SK-N-SH (cell line): ENCODE data around the gene GPR75. TPM values are rescaled to one million over a fixed set of nuclear protein-coding genes. Genes with fewer than 3 reads are reported as not detected.

ENCODE experiments used
- CTCF ChIA-PET: fragments of 300-600, 350-600 bp; formaldehyde crosslinking; extraction: SDS; loops from one replicate; lab custom pipeline; 2021; lab: Yijun Ruan, JAX
- POLR2A ChIA-PET: fragments of 350-600 bp; sonication (Branson Sonifier 250); formaldehyde crosslinking; extraction: SDS; loops from one replicate; lab custom pipeline; 2020; ENCODE audit warnings: antibody characterized with exemption, inconsistent platforms; lab: Yijun Ruan, JAX
- DNase-seq: peaks from one replicate; pipeline ENCODE4 v3.0.0; 2012
- H2AFZ ChIP-seq: fragments of 200-600 bp; sonication (generic); 2 replicates; pipeline ENCODE4 v1.8.1; 2016; ENCODE audit warnings: antibody characterized with exemption, mild to moderate bottlenecking, low read depth
- H3F3A ChIP-seq: fragments of 200-600 bp; sonication (generic); replicated peaks from 2 replicates; pipeline ENCODE3; 2016; ENCODE audit warnings: antibody characterized with exemption, mild to moderate bottlenecking; ENCODE audit not compliant: insufficient read depth
- H3K27ac ChIP-seq, 2 experiments: fragments of 200-500 bp in 1 of 2; fragments of 200-600 bp in 1 of 2; sonication (Bioruptor generic) in 1 of 2; sonication (generic), shearing (Covaris generic) in 1 of 2; 2 replicates each; pipeline versions ENCODE4 v1.5.1 to v1.6.1; 2014 to 2016; ENCODE audit warnings: low read depth in 2 of 2, inconsistent platforms in 1 of 2, low read length in 1 of 2, mild to moderate bottlenecking in 1 of 2, mixed read lengths in 1 of 2
- H3K27me3 ChIP-seq: fragments of 200-600 bp; sonication (generic), shearing (Covaris generic); 2 replicates; pipeline ENCODE4 v1.6.1; 2016; ENCODE audit warnings: mixed run types; ENCODE audit not compliant: insufficient read depth
- H3K36me3 ChIP-seq, 2 experiments: fragments of 200-500 bp in 1 of 2; fragments of 200-600 bp in 1 of 2; sonication (Bioruptor generic) in 1 of 2; sonication (generic) in 1 of 2; replicated peaks in 1 of 2; 2 replicates each; pipeline versions ENCODE3 to v1.5.1; 2014 to 2016; ENCODE audit warnings: low read length in 1 of 2, mild to moderate bottlenecking in 1 of 2; ENCODE audit not compliant: insufficient read depth in 2 of 2, control insufficient read depth in 1 of 2
- H3K4me1 ChIP-seq, 2 experiments: fragments of 200-500 bp in 1 of 2; fragments of 200-600 bp in 1 of 2; sonication (Bioruptor generic) in 1 of 2; sonication (generic), shearing (Covaris generic) in 1 of 2; 2 replicates each; pipeline versions ENCODE4 v1.5.1 to v1.6.1; 2014 to 2016; ENCODE audit warnings: low read depth in 1 of 2, low read length in 1 of 2, mixed run types in 1 of 2; ENCODE audit not compliant: insufficient read depth in 2 of 2, control insufficient read depth in 1 of 2
- H3K4me2 ChIP-seq: fragments of 200-600 bp; sonication (generic), shearing (Covaris generic); 2 replicates; pipeline ENCODE4 v1.6.1; 2017; ENCODE audit warnings: mixed run types
- H3K4me3 ChIP-seq, 2 experiments: fragments of 200-500 bp in 1 of 2; fragments of 200-600 bp in 1 of 2; sonication (Bioruptor generic) in 1 of 2; sonication (generic), shearing (Covaris generic) in 1 of 2; 2 replicates each; pipeline versions ENCODE4 v1.5.1 to v1.8.1; 2014 to 2016; ENCODE audit warnings: low read depth in 2 of 2, inconsistent platforms in 1 of 2, low read length in 1 of 2, mild to moderate bottlenecking in 1 of 2, mixed read lengths in 1 of 2, moderate library complexity in 1 of 2
- H3K79me2 ChIP-seq: fragments of 200-600 bp; sonication (generic); 2 replicates; pipeline ENCODE4 v1.8.1; 2017; ENCODE audit warnings: mild to moderate bottlenecking; ENCODE audit not compliant: insufficient read depth
- H3K9ac ChIP-seq: fragments of 200-600 bp; sonication (generic); 2 replicates; pipeline ENCODE4 v1.6.1; 2017; ENCODE audit warnings: mixed run types
- H3K9me2 ChIP-seq: fragments of 200-600 bp; sonication (generic); 2 replicates; pipeline ENCODE4 v1.6.1; 2017; ENCODE audit warnings: mixed run types
- H3K9me3 ChIP-seq: fragments of 200-600 bp; sonication (generic); 2 replicates; pipeline ENCODE4 v1.6.1; 2017; ENCODE audit warnings: mixed run types, mild to moderate bottlenecking, moderate library complexity
- H4K20me1 ChIP-seq: fragments of 200-600 bp; sonication (generic); 2 replicates; pipeline ENCODE4 v1.6.1; 2017; ENCODE audit warnings: mild to moderate bottlenecking, mixed run types; ENCODE audit not compliant: insufficient read depth
- ELF1 ChIP-seq: IDR thresholded peaks from 2 replicates; pipeline ENCODE4 v1.4.0; 2012
- EP300 ChIP-seq, 2 experiments: IDR thresholded peaks; 2 replicates each; pipeline versions ENCODE4 v1.4.0 to v1.6.1; 2012; ENCODE audit warnings: borderline replicate concordance in 1 of 2, low read depth in 1 of 2, low read length in 1 of 2
- FOSL2 ChIP-seq: IDR thresholded peaks from 2 replicates; pipeline ENCODE4 v1.4.0; 2012; ENCODE audit warnings: low read depth, mild to moderate bottlenecking, moderate library complexity, borderline replicate concordance
- FOXJ3 ChIP-seq: sonication (generic); formaldehyde crosslinking; IDR thresholded peaks from 2 replicates; pipeline ENCODE4 v1.5.1; 2020; ENCODE audit warnings: mild to moderate bottlenecking, missing genetic modification reagents
- FOXM1 ChIP-seq: IDR thresholded peaks from 2 replicates; pipeline ENCODE4 v1.4.0; 2012; ENCODE audit warnings: low read depth, mild to moderate bottlenecking
- GABPA ChIP-seq: IDR thresholded peaks from 2 replicates; pipeline ENCODE4 v1.4.0; 2012; ENCODE audit warnings: low read depth, mild to moderate bottlenecking
- IRF3 ChIP-seq: fragments of 150-350 bp; IDR thresholded peaks from 2 replicates; pipeline ENCODE4 v1.6.1; 2016; ENCODE audit warnings: mild to moderate bottlenecking, low read depth, low read length
- JUND ChIP-seq: IDR thresholded peaks from 2 replicates; pipeline ENCODE4 v1.4.0; 2012
- MAX ChIP-seq: IDR thresholded peaks from 2 replicates; pipeline ENCODE4 v1.4.0; 2012; ENCODE audit warnings: low read depth
- MXI1 ChIP-seq: IDR thresholded peaks from 2 replicates; pipeline ENCODE4 v1.6.1; 2012; ENCODE audit warnings: mild to moderate bottlenecking, low read depth, low read length, improper control_type of control experiment
- PBX3 ChIP-seq: IDR thresholded peaks from 2 replicates; pipeline ENCODE4; 2012
- RXRA ChIP-seq: IDR thresholded peaks from 2 replicates; pipeline ENCODE4 v1.4.0; 2012; ENCODE audit warnings: low read depth, mild to moderate bottlenecking, borderline replicate concordance
- TAF1 ChIP-seq: IDR thresholded peaks from 2 replicates; pipeline ENCODE4 v1.6.1; 2012; ENCODE audit warnings: low read depth, mild to moderate bottlenecking, low read length, moderate library complexity, borderline replicate concordance
- TCF12 ChIP-seq: IDR thresholded peaks from 2 replicates; pipeline ENCODE4 v1.4.0; 2012
- TEAD4 ChIP-seq: IDR thresholded peaks from 2 replicates; pipeline ENCODE4 v1.4.0; 2012; ENCODE audit warnings: mild to moderate bottlenecking, borderline replicate concordance; ENCODE audit not compliant: insufficient read depth
- WGBS: methylation state at CpG from one replicate; pipeline ENCODE4 v1.1.6; 2017; ENCODE audit warnings: low lambda C conversion rate; 5-methylcytosine and 5-hydroxymethylcytosine counted together
- polyA plus RNA-seq, 3 experiments: library from polyadenylated mRNA; depleted of rRNA; stranded (reverse); fragments of >200 nt; gene quantifications; 2 replicates each; pipeline ENCODE4 v1.2.3, GENCODE V29; 2012

The GPR75 gene
- polyA plus RNA-seq, 1 of the 3 experiments (the other 2 are of a cell fraction), result 1.8 TPM

- peaks cover 12% of the 10 kb centered on the region for H3F3A ChIP-seq
- CTCF ChIA-PET, result interaction anchor here (0.7 kb wide), 1 partner anchor 232 kb away, joined by 3 read pairs; no protein-coding TSS in a partner anchor
- no peaks in the 10 kb centered on the region for H3K9me3 ChIP-seq
- TF ChIP-seq FOXM1, result no peak
- TF ChIP-seq PBX3, result no peak
- TF ChIP-seq FOSL2, result peak; percentile 81
- no peak for TF ChIP-seq TEAD4
- TF ChIP-seq TAF1, result no peak
- peak; percentile 16; the same call in 1 of the 2 replicates for TF ChIP-seq TCF12
- TF ChIP-seq JUND, result peak; percentile 24; the same call in 1 of the 2 replicates
- no peaks in the 10 kb centered on the region for H3K27me3 ChIP-seq
- POLR2A ChIA-PET, result no interaction called here
- H3K36me3 ChIP-seq, result peaks cover 43 to 63% of the 10 kb centered on the region in 2 experiments
- no peak overlapping the region for H3K4me3 ChIP-seq
- WGBS, result 52% methylated on average over 3 of the region's 3 CpGs
- no peak overlapping the region for H3K4me2 ChIP-seq
- DNase-seq, result no peak
- H3K4me1 ChIP-seq, result peaks cover 0 to 13% of the 10 kb centered on the region in 2 experiments; a peak in 3 of 4 replicates
- H3K9ac ChIP-seq, result no peak overlapping the region
- no peaks in the 10 kb centered on the region for H3K79me2 ChIP-seq
- H3K27ac ChIP-seq, result peak overlapping the region; percentile 28 to 38; a peak in 2 of 4 replicates
- H3K9me2 ChIP-seq, result no peaks in the 10 kb centered on the region
- H4K20me1 ChIP-seq, result no peaks in the 10 kb centered on the region
- no peak overlapping the region for H2AFZ ChIP-seq
Measured at GRCh38 chr2:53880756-53881155, 21.0 kb upstream of the GPR75 start.

GRCh38 chr2:53877556-53877955 is 17.8 kb upstream of the GPR75 start:
- Histone ChIP-seq H3K79me2 (no peaks in the 10 kb centered on the region), H3K4me2 (no peak overlapping the region), H3K4me1 (peaks cover 0 to 13% of the 10 kb centered on the region in 2 experiments; a peak in 3 of 4 replicates), H3K27ac (no peak overlapping the region; a peak in 1 of 4 replicates), H3F3A (peaks cover 12% of the 10 kb centered on the region), H3K9me3 (no peaks in the 10 kb centered on the region), H3K9ac (no peak overlapping the region), H2AFZ (no peak overlapping the region), H3K27me3 (no peaks in the 10 kb centered on the region), H3K9me2 (no peaks in the 10 kb centered on the region), H3K36me3 (peaks cover 45 to 51% of the 10 kb centered on the region in 2 experiments), H3K4me3 (no peak overlapping the region)
- no peak for DNase-seq
- WGBS, result 98% methylated on average over 2 of the region's 2 CpGs
- POLR2A ChIA-PET, result no interaction called here
- TF ChIP-seq TCF12 (no peak), ELF1 (no peak), MXI1 (no peak), IRF3 (no peak), TAF1 (no peak), FOSL2 (no peak), EP300 (IDR thresholded peaks at IDR 0.05; ENCODE audit: borderline replicate concordance in 1 of 2, low read depth in 1 of 2, low read length in 1 of 2) (no peak), GABPA (no peak), MAX (no peak), FOXJ3 (no peak), RXRA (no peak)
- TF ChIP-seq, all 33 proteins: peak for 0
- no peaks in the 10 kb centered on the region for H4K20me1 ChIP-seq
- CTCF ChIA-PET, result interaction anchor here (0.6 kb wide), 1 partner anchor 12 kb away, joined by 3 read pairs; no protein-coding TSS in a partner anchor
